Measurements from ENCODE around the gene PHACTR1. TPM values are rescaled to one million over a fixed set of nuclear protein-coding genes. Genes with fewer than 3 reads are reported as not detected.

The PHACTR1 gene
- total RNA-seq, 1 experiment from 2014 or later, result not detected

GRCh38 chr6:13059026-13059425, 342.5 kb downstream of the PHACTR1 start:
- in situ Hi-C loops (cut with HindIII; ENCODE audit: low pct_unique_long_range_greater_than_20kb, low sequenced_read_pairs), result no loop called here
- no peak for DNase-seq (ENCODE audit: low read depth)

GRCh38 chr6:13063300-13063918, 346.8 kb downstream of the PHACTR1 start:
- peak; percentile 10 for DNase-seq (ENCODE audit: low read depth)

GRCh38 chr6:13065581-13065980, 349.0 kb downstream of the PHACTR1 start:
- DNase-seq (ENCODE audit: low read depth), result no peak
- in situ Hi-C loops (cut with HindIII; ENCODE audit: low pct_unique_long_range_greater_than_20kb, low sequenced_read_pairs), result no loop called here

More at GRCh38 chr6:13063300-13063918, 346.8 kb downstream of the PHACTR1 start:
- in situ Hi-C loops (cut with HindIII; ENCODE audit: low pct_unique_long_range_greater_than_20kb, low sequenced_read_pairs), result no loop called here

- in situ Hi-C loops (cut with HindIII; ENCODE audit: low pct_unique_long_range_greater_than_20kb, low sequenced_read_pairs), result no loop called here
- no peak for DNase-seq (ENCODE audit: low read depth)
These were observed 349.5 kb downstream of the PHACTR1 start for GRCh38 chr6:13066050-13066449.

GRCh38 chr6:13066820-13067219, 350.3 kb downstream of the PHACTR1 start:
- in situ Hi-C loops (cut with HindIII; ENCODE audit: low pct_unique_long_range_greater_than_20kb, low sequenced_read_pairs), result no loop called here
- no peak for DNase-seq (ENCODE audit: low read depth)

GRCh38 chr6:13068586-13069210, 352.1 kb downstream of the PHACTR1 start:
- in situ Hi-C loops (cut with HindIII; ENCODE audit: low pct_unique_long_range_greater_than_20kb, low sequenced_read_pairs), result no loop called here
- DNase-seq (ENCODE audit: low read depth), result no peak

GRCh38 chr6:13071550-13072345, 355.2 kb downstream of the PHACTR1 start:
- no peak for DNase-seq (ENCODE audit: low read depth)
- in situ Hi-C loops (cut with HindIII; ENCODE audit: low pct_unique_long_range_greater_than_20kb, low sequenced_read_pairs), result no loop called here

GRCh38 chr6:13072686-13073347, 356.2 kb downstream of the PHACTR1 start:
- in situ Hi-C loops (cut with HindIII; ENCODE audit: low pct_unique_long_range_greater_than_20kb, low sequenced_read_pairs), result no loop called here
- DNase-seq (ENCODE audit: low read depth), result no peak

GRCh38 chr6:13074415-13075140, 358.0 kb downstream of the PHACTR1 start:
- no peak for DNase-seq (ENCODE audit: low read depth)
- in situ Hi-C loops (cut with HindIII; ENCODE audit: low pct_unique_long_range_greater_than_20kb, low sequenced_read_pairs), result no loop called here

- in situ Hi-C loops (cut with HindIII; ENCODE audit: low pct_unique_long_range_greater_than_20kb, low sequenced_read_pairs), result no loop called here
- DNase-seq (ENCODE audit: low read depth), result no peak
These were observed 358.7 kb downstream of the PHACTR1 start for GRCh38 chr6:13075141-13075845.

- DNase-seq (ENCODE audit: low read depth), result no peak
- in situ Hi-C loops (cut with HindIII; ENCODE audit: low pct_unique_long_range_greater_than_20kb, low sequenced_read_pairs), result no loop called here
These were observed 360.0 kb downstream of the PHACTR1 start for GRCh38 chr6:13076575-13076974.

GRCh38 chr6:13077117-13077516, 360.6 kb downstream of the PHACTR1 start:
- in situ Hi-C loops (cut with HindIII; ENCODE audit: low pct_unique_long_range_greater_than_20kb, low sequenced_read_pairs), result no loop called here
- DNase-seq (ENCODE audit: low read depth), result no peak

- in situ Hi-C loops (cut with HindIII; ENCODE audit: low pct_unique_long_range_greater_than_20kb, low sequenced_read_pairs), result no loop called here
- no peak for DNase-seq (ENCODE audit: low read depth)
These were observed 362.6 kb downstream of the PHACTR1 start for GRCh38 chr6:13079096-13079723.

- no peak for DNase-seq (ENCODE audit: low read depth)
- in situ Hi-C loops (cut with HindIII; ENCODE audit: low pct_unique_long_range_greater_than_20kb, low sequenced_read_pairs), result no loop called here
These were observed 364.1 kb downstream of the PHACTR1 start for GRCh38 chr6:13080462-13081188.

GRCh38 chr6:13081189-13081563, 364.6 kb downstream of the PHACTR1 start:
- in situ Hi-C loops (cut with HindIII; ENCODE audit: low pct_unique_long_range_greater_than_20kb, low sequenced_read_pairs), result no loop called here
- no peak for DNase-seq (ENCODE audit: low read depth)

GRCh38 chr6:13089296-13089994, 372.9 kb downstream of the PHACTR1 start:
- DNase-seq (ENCODE audit: low read depth), result no peak

More at GRCh38 chr6:13089296-13089994, 372.9 kb downstream of the PHACTR1 start:
- in situ Hi-C loops (cut with HindIII; ENCODE audit: low pct_unique_long_range_greater_than_20kb, low sequenced_read_pairs), result no loop called here

All from Caki2 (cell line).